NT2/D1 (cell line): ENCODE results near the gene ACVR1B.

Experiments used
- YY1 ChIP-seq: IDR thresholded peaks from 2 replicates; pipeline ENCODE4 v1.6.1; 2011; ENCODE audit not compliant: insufficient read length, insufficient read depth
- ZNF274 ChIP-seq: IDR thresholded peaks from 2 replicates; pipeline ENCODE4 v1.6.1; 2011; ENCODE audit warnings: mild to moderate bottlenecking, low read depth, low read length

GRCh38 chr12:52037248-52037861 is 85.9 kb downstream of the ACVR1B start:
- TF ChIP-seq ZNF274 (no peak), YY1 (no peak)
